ELF-1 (cell line): ENCODE data around the gene CCDC33.

Experiments used
- DNase-seq: peaks from one replicate; pipeline ENCODE4 v3.0.0-alpha.2; 2016; ENCODE audit warnings: low read depth, low spot score

The CCDC33 gene

GRCh38 chr15:74380361-74381189 lies 144.4 kb downstream of the CCDC33 start:
- no peak for DNase-seq

GRCh38 chr15:74381190-74381453 lies 145.0 kb downstream of the CCDC33 start:
- no peak for DNase-seq

- no peak for DNase-seq
These were observed 145.4 kb downstream of the CCDC33 start for GRCh38 chr15:74381481-74381880.

DNA sequence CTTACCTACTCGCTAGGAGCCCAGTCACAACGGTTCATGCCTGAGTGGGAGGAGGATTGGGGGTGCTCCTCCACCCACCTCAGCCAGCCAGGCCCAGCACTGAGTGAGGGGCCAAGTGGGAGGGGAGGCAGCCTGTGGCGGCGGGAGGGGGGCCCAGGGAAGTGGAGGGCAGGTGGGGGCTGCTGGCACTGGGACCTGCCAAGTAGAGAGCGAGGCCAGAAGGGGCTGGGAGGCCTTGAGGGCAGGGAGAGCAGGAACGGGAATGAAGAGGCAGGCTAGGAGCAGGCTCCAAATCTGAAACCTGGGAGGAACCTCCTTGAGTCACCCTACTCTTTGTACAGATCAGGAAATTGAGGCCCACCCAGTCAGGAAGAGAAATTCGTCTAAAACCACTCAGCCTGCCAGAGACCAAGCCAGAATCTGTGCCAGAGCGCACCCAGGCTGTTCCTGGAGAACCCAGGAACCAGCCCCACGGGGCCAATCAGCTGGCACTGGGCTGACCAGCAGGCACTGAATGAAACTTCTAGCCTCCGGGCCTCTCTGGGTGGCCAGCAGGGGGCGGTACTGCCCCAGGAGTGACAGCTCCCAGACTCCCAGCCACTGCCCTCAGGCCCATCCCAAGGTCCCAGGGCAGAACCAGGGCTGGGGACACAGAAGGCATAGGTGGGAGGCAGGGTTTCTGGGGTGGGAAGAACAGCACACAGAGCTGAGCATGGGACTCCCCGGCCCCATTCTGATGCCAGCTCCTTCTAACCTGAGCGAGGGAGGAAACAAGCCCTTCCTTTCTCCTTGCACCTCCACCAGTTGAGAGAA lies 146.1 kb downstream of the CCDC33 start:
- DNase-seq, result peak; percentile 95

DNA sequence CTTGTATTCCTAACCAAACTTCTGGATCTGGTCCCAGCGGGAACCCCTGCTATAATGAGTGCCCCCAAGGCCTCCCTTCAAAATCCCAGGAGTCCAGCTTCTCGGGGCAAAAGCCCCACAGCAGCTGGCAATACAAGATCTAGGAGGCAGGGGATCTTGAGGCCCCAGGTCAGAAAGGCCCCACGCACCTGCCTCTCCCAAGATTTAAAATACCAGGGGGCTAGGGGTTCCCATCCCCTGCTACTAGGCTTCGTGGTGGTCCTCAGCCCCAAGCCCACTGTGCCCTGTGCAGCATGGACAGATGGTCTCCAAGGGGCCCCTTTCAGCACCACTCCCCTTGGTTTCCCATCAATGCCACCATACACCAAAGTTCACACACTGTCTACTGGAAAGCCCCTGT lies 147.2 kb downstream of the CCDC33 start:
- DNase-seq, result no peak

- no peak for DNase-seq
These were observed 147.8 kb downstream of the CCDC33 start for GRCh38 chr15:74383695-74384565.

GRCh38 chr15:74384566-74384880 lies 148.4 kb downstream of the CCDC33 start:
- no peak for DNase-seq

GRCh38 chr15:74384881-74385643 lies 148.9 kb downstream of the CCDC33 start:
- no peak for DNase-seq

DNA sequence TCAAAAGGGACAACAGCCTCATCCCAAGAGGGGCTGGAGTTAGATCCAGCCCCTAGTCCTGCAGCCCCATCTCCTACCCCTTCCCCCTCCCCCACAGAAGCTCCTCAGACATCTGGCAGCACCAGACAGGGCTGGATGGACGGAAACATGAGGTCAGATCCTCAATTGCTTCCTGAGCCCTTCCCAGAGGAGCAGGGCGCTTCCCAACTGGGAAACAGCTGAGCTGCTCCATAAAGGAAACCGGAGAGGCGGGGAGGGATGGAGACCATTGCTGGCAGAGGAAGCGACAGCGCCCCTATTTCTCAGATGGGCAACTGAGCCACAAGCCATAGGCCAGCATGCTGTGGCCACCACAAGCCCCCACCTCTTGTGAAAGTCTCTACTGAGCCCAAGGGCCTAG lies 149.6 kb downstream of the CCDC33 start:
- DNase-seq, result no peak
